ENCODE results near the gene B3GALT6. TPM values are rescaled to one million over a fixed set of nuclear protein-coding genes. Genes with fewer than 3 reads are reported as not detected.
A peak's percentile ranks its signal among the peaks of the same experiment; 100 is the strongest.

B3GALT6 gene
- total RNA-seq, 1 donor, result 24.7 TPM

GRCh38 chr1:1274299-1274930, 42.4 kb downstream of the B3GALT6 start:
- no peak for DNase-seq (ENCODE audit: low read depth)
- H3K4me3 ChIP-seq (ENCODE audit: low read depth, low read length), result peak overlapping the region; percentile 77
- TF ChIP-seq, protein P1, sequence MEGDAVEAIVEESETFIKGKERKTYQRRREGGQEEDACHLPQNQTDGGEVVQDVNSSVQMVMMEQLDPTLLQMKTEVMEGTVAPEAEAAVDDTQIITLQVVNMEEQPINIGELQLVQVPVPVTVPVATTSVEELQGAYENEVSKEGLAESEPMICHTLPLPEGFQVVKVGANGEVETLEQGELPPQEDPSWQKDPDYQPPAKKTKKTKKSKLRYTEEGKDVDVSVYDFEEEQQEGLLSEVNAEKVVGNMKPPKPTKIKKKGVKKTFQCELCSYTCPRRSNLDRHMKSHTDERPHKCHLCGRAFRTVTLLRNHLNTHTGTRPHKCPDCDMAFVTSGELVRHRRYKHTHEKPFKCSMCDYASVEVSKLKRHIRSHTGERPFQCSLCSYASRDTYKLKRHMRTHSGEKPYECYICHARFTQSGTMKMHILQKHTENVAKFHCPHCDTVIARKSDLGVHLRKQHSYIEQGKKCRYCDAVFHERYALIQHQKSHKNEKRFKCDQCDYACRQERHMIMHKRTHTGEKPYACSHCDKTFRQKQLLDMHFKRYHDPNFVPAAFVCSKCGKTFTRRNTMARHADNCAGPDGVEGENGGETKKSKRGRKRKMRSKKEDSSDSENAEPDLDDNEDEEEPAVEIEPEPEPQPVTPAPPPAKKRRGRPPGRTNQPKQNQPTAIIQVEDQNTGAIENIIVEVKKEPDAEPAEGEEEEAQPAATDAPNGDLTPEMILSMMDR (IDR thresholded peaks at IDR 0.05; ENCODE audit: insufficient read depth, low read length), result no peak

- H3K4me3 ChIP-seq (ENCODE audit: low read depth, low read length), result peak overlapping the region; percentile 77
- TF ChIP-seq, protein P1 (IDR thresholded peaks at IDR 0.05; ENCODE audit: insufficient read depth, low read length), result no peak
- no peak for DNase-seq (ENCODE audit: low read depth)
Observed at GRCh38 chr1:1274931-1275431, 42.9 kb downstream of the B3GALT6 start.

DNA sequence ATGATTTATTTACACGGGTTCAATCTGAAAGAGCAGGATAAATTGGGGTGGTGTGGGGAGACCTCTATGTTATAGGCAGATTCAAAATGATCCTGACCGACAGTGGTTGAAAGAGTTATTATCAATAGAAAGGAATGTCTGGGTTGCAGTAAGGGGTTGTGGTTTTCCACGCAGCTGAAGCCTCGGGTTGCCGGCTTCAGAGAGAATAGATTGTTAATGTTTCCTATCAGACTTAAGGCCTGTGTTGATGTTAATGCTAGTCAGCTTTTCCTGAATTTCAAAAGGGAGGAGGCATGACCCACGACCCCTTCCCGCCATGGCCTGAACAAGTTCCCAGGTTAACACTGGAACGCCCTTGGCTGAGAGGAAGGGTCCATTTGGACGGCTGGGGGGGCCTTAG, 43.8 kb downstream of the B3GALT6 start:
- DNase-seq (ENCODE audit: low read depth), result no peak

DNA sequence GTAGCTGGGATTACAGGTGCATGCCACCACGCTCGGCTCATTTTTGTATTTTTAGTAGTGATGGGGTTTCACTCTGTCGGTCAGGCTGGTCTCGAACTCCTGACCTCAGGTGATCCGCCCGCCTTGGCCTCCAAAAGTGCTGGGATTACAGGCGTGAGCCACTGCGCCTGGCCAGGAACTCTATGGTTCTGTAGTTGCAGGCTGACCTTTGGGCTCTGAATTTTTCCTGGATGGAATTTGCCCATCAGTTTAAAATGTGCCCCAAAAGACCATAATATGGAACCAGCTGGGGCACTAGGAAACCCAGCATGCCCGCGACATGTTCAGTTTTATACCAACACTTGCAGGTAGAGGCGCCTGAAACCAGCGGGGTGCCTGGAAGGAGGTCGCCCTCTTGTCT, 46.6 kb downstream of the B3GALT6 start:
- DNase-seq (ENCODE audit: low read depth), result no peak
- H3K4me3 ChIP-seq (ENCODE audit: low read depth, low read length), result no peak overlapping the region
- TF ChIP-seq, protein P1 (IDR thresholded peaks at IDR 0.05; ENCODE audit: insufficient read depth, low read length), result no peak

More for the DNA sequence above, 43.8 kb downstream of the B3GALT6 start:
- no peak overlapping the region for H3K4me3 ChIP-seq (ENCODE audit: low read depth, low read length)
- TF ChIP-seq, protein P1 (IDR thresholded peaks at IDR 0.05; ENCODE audit: insufficient read depth, low read length), result no peak

DNA sequence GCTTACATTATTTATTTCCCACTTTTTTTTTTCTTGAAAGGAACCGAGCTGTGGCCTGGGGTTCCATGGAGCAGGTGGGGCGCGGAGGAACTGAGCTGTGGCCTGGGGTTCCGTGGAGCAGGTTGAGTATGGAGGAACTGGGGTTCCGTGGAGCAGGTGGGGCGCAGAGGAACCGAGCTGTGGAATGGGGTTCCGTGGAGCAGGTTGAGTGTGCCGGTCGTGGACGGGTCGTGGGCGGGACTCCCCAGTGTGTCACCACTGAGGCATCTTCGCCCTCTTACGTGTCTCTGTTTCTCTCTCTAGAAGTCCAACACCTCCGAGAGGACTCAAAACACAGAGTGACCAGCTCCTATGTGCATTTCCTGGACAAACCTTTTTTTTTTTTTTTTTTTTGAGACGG, 47.0 kb downstream of the B3GALT6 start:
- no peak overlapping the region for H3K4me3 ChIP-seq (ENCODE audit: low read depth, low read length)
- TF ChIP-seq, protein P1 (IDR thresholded peaks at IDR 0.05; ENCODE audit: insufficient read depth, low read length), result no peak
- no peak for DNase-seq (ENCODE audit: low read depth)

GRCh38 chr1:1280782-1281481, 48.9 kb downstream of the B3GALT6 start:
- TF ChIP-seq, protein P1 (IDR thresholded peaks at IDR 0.05; ENCODE audit: insufficient read depth, low read length), result no peak
- DNase-seq (ENCODE audit: low read depth), result no peak
- H3K4me3 ChIP-seq (ENCODE audit: low read depth, low read length), result no peak overlapping the region

All from fibroblast of the aortic adventitia (primary cell).